Tibial nerve (tissue), 3 donors: ENCODE results near the gene TBC1D22A.

Experiments
- POLR2A ChIP-seq, 2 donors: fragments of 450-650 bp; IDR thresholded peaks; one replicate each; pipeline ENCODE4 v1.6.1; 2017; ENCODE audit warnings: antibody characterized with exemption in 2 of 2, mild to moderate bottlenecking in 2 of 2, moderate library complexity in 2 of 2
- TF ChIP-seq, protein P1 (sequence below), 5 experiments: fragments of 200-600 bp in 3 of 5; fragments of 450-650 bp in 2 of 5; sonication (generic) in 3 of 5; IDR thresholded peaks; one replicate each; pipeline ENCODE4 v1.5.1; 2016 to 2019; ENCODE audit warnings: antibody characterized with exemption in 5 of 5, mild to moderate bottlenecking in 3 of 5, moderate library complexity in 2 of 5

DNA sequence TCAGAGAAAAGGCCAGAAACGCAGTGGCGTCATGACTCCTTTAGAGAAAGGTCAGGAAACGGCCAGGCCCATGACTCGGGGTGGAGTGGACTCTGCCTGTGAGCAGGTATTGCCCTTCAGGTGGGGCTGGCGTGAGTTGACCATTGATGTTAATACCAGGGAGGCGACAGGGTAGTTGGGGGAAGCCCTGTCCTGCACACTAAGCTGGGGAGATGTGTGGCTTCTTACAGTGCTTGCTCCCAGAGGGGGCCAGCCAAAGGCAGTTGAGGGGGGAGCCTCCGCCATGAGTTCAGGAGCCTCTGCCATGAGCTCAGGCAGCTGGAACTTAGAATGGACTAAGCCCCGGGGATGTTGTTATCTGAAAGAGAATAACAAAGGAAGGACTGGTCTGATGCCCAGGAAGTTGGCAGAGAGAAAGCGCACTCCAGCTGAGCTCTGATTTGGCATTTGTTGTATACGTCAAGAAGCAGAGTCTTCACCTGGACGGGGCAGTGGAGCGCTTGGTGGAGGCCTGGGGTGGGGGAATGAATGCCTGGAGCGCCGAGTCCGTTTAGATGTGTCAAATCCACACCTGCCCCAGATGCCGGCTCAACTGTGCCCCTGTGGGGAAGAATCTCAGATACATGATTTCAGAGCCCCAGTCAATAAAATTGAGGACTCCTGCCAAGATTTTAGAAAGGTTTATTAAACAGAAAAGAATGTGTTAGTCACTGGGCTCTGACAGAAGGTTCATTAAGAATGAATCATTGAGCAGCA is 222.5 kb downstream of the TBC1D22A start:
- no peak for TF ChIP-seq POLR2A (IDR thresholded peaks at IDR 0.05)
- TF ChIP-seq, protein P1, sequence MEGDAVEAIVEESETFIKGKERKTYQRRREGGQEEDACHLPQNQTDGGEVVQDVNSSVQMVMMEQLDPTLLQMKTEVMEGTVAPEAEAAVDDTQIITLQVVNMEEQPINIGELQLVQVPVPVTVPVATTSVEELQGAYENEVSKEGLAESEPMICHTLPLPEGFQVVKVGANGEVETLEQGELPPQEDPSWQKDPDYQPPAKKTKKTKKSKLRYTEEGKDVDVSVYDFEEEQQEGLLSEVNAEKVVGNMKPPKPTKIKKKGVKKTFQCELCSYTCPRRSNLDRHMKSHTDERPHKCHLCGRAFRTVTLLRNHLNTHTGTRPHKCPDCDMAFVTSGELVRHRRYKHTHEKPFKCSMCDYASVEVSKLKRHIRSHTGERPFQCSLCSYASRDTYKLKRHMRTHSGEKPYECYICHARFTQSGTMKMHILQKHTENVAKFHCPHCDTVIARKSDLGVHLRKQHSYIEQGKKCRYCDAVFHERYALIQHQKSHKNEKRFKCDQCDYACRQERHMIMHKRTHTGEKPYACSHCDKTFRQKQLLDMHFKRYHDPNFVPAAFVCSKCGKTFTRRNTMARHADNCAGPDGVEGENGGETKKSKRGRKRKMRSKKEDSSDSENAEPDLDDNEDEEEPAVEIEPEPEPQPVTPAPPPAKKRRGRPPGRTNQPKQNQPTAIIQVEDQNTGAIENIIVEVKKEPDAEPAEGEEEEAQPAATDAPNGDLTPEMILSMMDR (IDR thresholded peaks at IDR 0.05) = no peak
